ENCODE results near the gene PRDM16. TPM values are rescaled to one million over a fixed set of nuclear protein-coding genes. Genes with fewer than 3 reads are reported as not detected.

Gene PRDM16
- total and polyA plus RNA-seq, 2 of the 4 experiments (the other 2 are of a cell fraction): 0.02 TPM; not detected in 1

DNA sequence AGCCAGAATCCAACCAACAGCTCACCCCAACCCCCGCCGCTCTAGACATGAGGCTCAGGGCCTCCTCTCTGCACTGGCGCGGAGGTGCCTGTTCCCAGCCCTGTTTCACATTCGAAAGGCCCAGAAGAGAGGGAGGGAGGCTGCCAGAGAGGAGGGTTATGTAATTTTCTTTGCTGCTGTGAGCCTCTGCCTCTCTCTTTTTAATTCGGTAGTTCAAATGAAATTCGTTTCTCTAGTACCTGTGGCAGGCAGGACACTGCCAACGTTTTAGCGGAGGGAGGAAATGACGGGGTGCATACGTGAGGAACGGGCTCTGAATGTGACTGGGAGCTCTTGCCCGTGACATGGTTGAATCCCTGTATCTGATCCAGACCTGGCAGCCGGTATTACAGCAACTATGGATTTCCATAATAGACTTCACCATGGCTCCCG is 9.4 kb downstream of the PRDM16 start:
- Histone ChIP-seq H3K79me1 (ENCODE audit: low read depth in 1 of 2, low read length in 2 of 2) (no peaks in the 10 kb centered on the region), H2BK120ac (ENCODE audit: low read depth, low read length) (no peak overlapping the region), H3K4me2 (ENCODE audit: low read depth, low read length) (no peak overlapping the region), H3K4me3 (ENCODE audit: insufficient read depth, low read depth, low read length) (no peak overlapping the region), H3K9me1 (ENCODE audit: insufficient read depth, low read length) (no peaks in the 10 kb centered on the region), H3K36me3 (ENCODE audit: control insufficient read depth, insufficient read depth, low read length) (no peaks in the 10 kb centered on the region), H3K56ac (ENCODE audit: extremely low read depth, insufficient read depth, low read length) (no peak overlapping the region), H2AK9ac (replicated peaks; ENCODE audit: low read depth, low read length, poor library complexity) (no peak overlapping the region), H3K27me3 (ENCODE audit: control insufficient read depth, insufficient read depth, low read length) (peaks cover 26% of the 10 kb centered on the region), H3K18ac (ENCODE audit: low read depth, low read length) (no peak overlapping the region), H2BK5ac (ENCODE audit: low read depth, low read length, poor library complexity, severe bottlenecking) (no peak overlapping the region), H4K20me1 (ENCODE audit: insufficient read depth, low read length) (no peaks in the 10 kb centered on the region), H2AFZ (replicated peaks; ENCODE audit: low read length, poor library complexity) (no peak overlapping the region), H3K4me1 (ENCODE audit: control insufficient read depth, insufficient read depth, low read length) (no peaks in the 10 kb centered on the region), H4K8ac (ENCODE audit: low read depth in 2 of 2, low read length in 2 of 2) (no peak overlapping the region), H4K91ac (ENCODE audit: insufficient read depth, low read depth, low read length) (no peak overlapping the region), H3K14ac (replicated peaks; ENCODE audit: low read depth, low read length) (no peak overlapping the region), H2BK15ac (ENCODE audit: low read depth, low read length) (no peak overlapping the region), H2BK20ac (ENCODE audit: low read depth, low read length) (no peak overlapping the region), H3K23ac (ENCODE audit: low read depth, low read length) (no peak overlapping the region), H3K4ac (ENCODE audit: low read depth, low read length) (no peak overlapping the region), H4K5ac (ENCODE audit: low read depth, low read length) (no peak overlapping the region), H3K9ac (ENCODE audit: low read depth, low read length) (no peak overlapping the region), H3K27ac (ENCODE audit: insufficient read depth, low read length) (no peak overlapping the region), H2AK5ac (ENCODE audit: low read depth, low read length) (no peak overlapping the region), H3K9me3 (ENCODE audit: control insufficient read depth, insufficient read depth, low read length) (no peaks in the 10 kb centered on the region)
- POLR2A ChIA-PET (ENCODE audit: unreplicated experiment): no interaction called here
- dilution Hi-C loops (cut with HindIII; ENCODE audit: low sequenced_read_pairs, unreplicated experiment) (no loop called here), in situ Hi-C loops (cut with MboI; ENCODE audit: low sequenced_read_pairs) (no loop called here), intact Hi-C loops (cut with micrococcal nuclease) (no loop called here)
- ATAC-seq (ENCODE audit: low read depth) (no peak), DNase-seq (no peak)
- no TSS peak for BruUV-seq (replicated peaks)
- CTCF ChIA-PET: no interaction called here
- WGBS, 2 experiments (ENCODE audit: extremely low coverage in 2 of 2, insufficient read length in 1 of 2): 50% methylated on average over 6 of the region's 15 CpGs; no CpG with 5 or more reads in 1 of the 2 experiments
- TF ChIP-seq MAFK (IDR thresholded peaks at IDR 0.05; ENCODE audit: low read depth, low read length) (no peak), SMC3 (IDR thresholded peaks at IDR 0.05; ENCODE audit: low read depth, low read length) (no peak), CEBPB (IDR thresholded peaks at IDR 0.05; ENCODE audit: low read depth, low read length) (no peak)
